Measurements from ENCODE around the gene ZNF324. TPM values are rescaled to one million over a fixed set of nuclear protein-coding genes. Genes with fewer than 3 reads are reported as not detected.
"Not testable (repeated sequence)": the region's sequence is repeated elsewhere in the genome, so short reads cannot be mapped to it uniquely, and the experiment has no call there.

ZNF324 gene
- total and polyA plus RNA-seq, 2 of the 4 experiments (the other 2 are of a cell fraction), result 6.0 to 6.6 TPM

- dilution Hi-C loops (cut with HindIII; ENCODE audit: low sequenced_read_pairs, unreplicated experiment), result no loop called here
- no peak overlapping the region for H2BK5ac ChIP-seq (ENCODE audit: low read depth, low read length, poor library complexity, severe bottlenecking)
- no peak overlapping the region for H3K23ac ChIP-seq (ENCODE audit: low read depth, low read length)
- intact Hi-C loops (cut with micrococcal nuclease), result no loop called here
- no peak overlapping the region for H2BK120ac ChIP-seq (ENCODE audit: low read depth, low read length)
- DNase-seq (no peak), ATAC-seq (ENCODE audit: low read depth) (no peak)
- H3K4me1 ChIP-seq (ENCODE audit: control insufficient read depth, insufficient read depth, low read length), result peaks cover 4% of the 10 kb centered on the region; the same call in 1 of the 2 replicates
- no peaks in the 10 kb centered on the region for H3K27me3 ChIP-seq (ENCODE audit: control insufficient read depth, insufficient read depth, low read length)
- H3K36me3 ChIP-seq (ENCODE audit: control insufficient read depth, insufficient read depth, low read length), result no peaks in the 10 kb centered on the region
- no peak overlapping the region for H3K27ac ChIP-seq (ENCODE audit: insufficient read depth, low read length)
- no peak for TF ChIP-seq SMC3 (IDR thresholded peaks at IDR 0.05; ENCODE audit: low read depth, low read length)
- no peak for TF ChIP-seq NFE2L2 (IDR thresholded peaks at IDR 0.05; ENCODE audit: low read depth, low read length)
- no peak for TF ChIP-seq CEBPB (IDR thresholded peaks at IDR 0.05; ENCODE audit: low read depth, low read length)
- TF ChIP-seq ELK1 (IDR thresholded peaks at IDR 0.05; ENCODE audit: borderline replicate concordance, low read depth, low read length), result no peak
- no peak for TF ChIP-seq MXI1 (IDR thresholded peaks at IDR 0.05; ENCODE audit: borderline replicate concordance, low read depth, low read length)
- no peak for TF ChIP-seq MAFK (IDR thresholded peaks at IDR 0.05; ENCODE audit: low read depth, low read length)
- no peak overlapping the region for H3K56ac ChIP-seq (ENCODE audit: extremely low read depth, insufficient read depth, low read length)
- CTCF ChIA-PET, result interaction anchor here (0.6 kb wide), 1 partner anchor 32 kb away, joined by 3 read pairs; no protein-coding TSS in a partner anchor
- no peak overlapping the region for H4K5ac ChIP-seq (ENCODE audit: low read depth, low read length)
- H3K9me3 ChIP-seq (ENCODE audit: control insufficient read depth, insufficient read depth, low read length), result no peaks in the 10 kb centered on the region
- H4K91ac ChIP-seq (ENCODE audit: insufficient read depth, low read depth, low read length), result no peak overlapping the region
- peak overlapping the region; percentile 53; the same call in 1 of the 2 replicates for H3K14ac ChIP-seq (replicated peaks; ENCODE audit: low read depth, low read length)
- H3K79me1 ChIP-seq (ENCODE audit: low read depth in 1 of 2, low read length in 2 of 2), result peaks cover 6 to 11% of the 10 kb centered on the region in 2 experiments
- peak overlapping the region; percentile 74 for H2AK9ac ChIP-seq (replicated peaks; ENCODE audit: low read depth, low read length, poor library complexity)
- BruUV-seq (replicated peaks), result no TSS peak
- H3K9me1 ChIP-seq (ENCODE audit: insufficient read depth, low read length), result peaks cover 14% of the 10 kb centered on the region
- H3K4me2 ChIP-seq (ENCODE audit: low read depth, low read length), result peak overlapping the region; percentile 65; the same call in 1 of the 2 replicates
- H3K4ac ChIP-seq (ENCODE audit: low read depth, low read length), result no peak overlapping the region
- H3K9ac ChIP-seq (ENCODE audit: low read depth, low read length), result no peak overlapping the region
- peak overlapping the region; percentile 96 for H2AFZ ChIP-seq (replicated peaks; ENCODE audit: low read length, poor library complexity)
- H2AK5ac ChIP-seq (ENCODE audit: low read depth, low read length), result no peak overlapping the region
- no peaks in the 10 kb centered on the region for H4K20me1 ChIP-seq (ENCODE audit: insufficient read depth, low read length)
- POLR2A ChIA-PET (ENCODE audit: unreplicated experiment), result no interaction called here
- in situ Hi-C loops (cut with MboI; ENCODE audit: low sequenced_read_pairs), result no loop called here
- no peak overlapping the region for H2BK20ac ChIP-seq (ENCODE audit: low read depth, low read length)
- peak overlapping the region; percentile 91 to 99; a peak in 2 of 4 replicates for H4K8ac ChIP-seq (ENCODE audit: low read depth in 2 of 2, low read length in 2 of 2)
- H3K4me3 ChIP-seq (ENCODE audit: insufficient read depth, low read depth, low read length), result no peak overlapping the region
- no CpG with 5 or more reads among the region's 14 CpGs for WGBS, 2 experiments (ENCODE audit: extremely low coverage in 2 of 2, insufficient read length in 1 of 2)
- no peak overlapping the region for H3K18ac ChIP-seq (ENCODE audit: low read depth, low read length)
- H2BK15ac ChIP-seq (ENCODE audit: low read depth, low read length), result no peak overlapping the region
These were observed 33.4 kb downstream of the ZNF324 start for GRCh38 chr19:58500242-58500641.

- H3K4me1 ChIP-seq (ENCODE audit: control insufficient read depth, insufficient read depth, low read length); ATAC-seq (ENCODE audit: low read depth); H2AK9ac ChIP-seq (replicated peaks; ENCODE audit: low read depth, low read length, poor library complexity); CTCF ChIA-PET; H3K4ac ChIP-seq (ENCODE audit: low read depth, low read length); H2AK5ac ChIP-seq (ENCODE audit: low read depth, low read length); H3K18ac ChIP-seq (ENCODE audit: low read depth, low read length); H2BK5ac ChIP-seq (ENCODE audit: low read depth, low read length, poor library complexity, severe bottlenecking); H3K9me3 ChIP-seq (ENCODE audit: control insufficient read depth, insufficient read depth, low read length); H3K27me3 ChIP-seq (ENCODE audit: control insufficient read depth, insufficient read depth, low read length); BruUV-seq (replicated peaks); H4K5ac ChIP-seq (ENCODE audit: low read depth, low read length); H3K9me1 ChIP-seq (ENCODE audit: insufficient read depth, low read length); H3K79me1 ChIP-seq (ENCODE audit: low read depth in 1 of 2, low read length in 2 of 2); H4K20me1 ChIP-seq (ENCODE audit: insufficient read depth, low read length); DNase-seq; POLR2A ChIA-PET (ENCODE audit: unreplicated experiment); H3K56ac ChIP-seq (ENCODE audit: extremely low read depth, insufficient read depth, low read length); H3K14ac ChIP-seq (replicated peaks; ENCODE audit: low read depth, low read length); H2AFZ ChIP-seq (replicated peaks; ENCODE audit: low read length, poor library complexity); in situ Hi-C loops (cut with MboI; ENCODE audit: low sequenced_read_pairs); H3K27ac ChIP-seq (ENCODE audit: insufficient read depth, low read length); H4K91ac ChIP-seq (ENCODE audit: insufficient read depth, low read depth, low read length); H2BK120ac ChIP-seq (ENCODE audit: low read depth, low read length); H3K4me2 ChIP-seq (ENCODE audit: low read depth, low read length); H3K4me3 ChIP-seq (ENCODE audit: insufficient read depth, low read depth, low read length); intact Hi-C loops (cut with micrococcal nuclease); H3K23ac ChIP-seq (ENCODE audit: low read depth, low read length); dilution Hi-C loops (cut with HindIII; ENCODE audit: low sequenced_read_pairs, unreplicated experiment); H3K9ac ChIP-seq (ENCODE audit: low read depth, low read length); H2BK20ac ChIP-seq (ENCODE audit: low read depth, low read length); H3K36me3 ChIP-seq (ENCODE audit: control insufficient read depth, insufficient read depth, low read length); H4K8ac ChIP-seq (ENCODE audit: low read depth in 2 of 2, low read length in 2 of 2); H2BK15ac ChIP-seq (ENCODE audit: low read depth, low read length): not testable (repeated sequence)
- WGBS, 2 experiments (ENCODE audit: extremely low coverage in 2 of 2, insufficient read length in 1 of 2), result no CpG with 5 or more reads among the region's 8 CpGs
These were observed 40.8 kb downstream of the ZNF324 start for GRCh38 chr19:58507602-58508223.
